GM12878 (cell line): ENCODE measurements around the gene CDR2. TPM values are rescaled to one million over a fixed set of nuclear protein-coding genes. Genes with fewer than 3 reads are reported as not detected.

Experiments used
- ATAC-seq: fragments of 200-7000 bp; cut with Tn5 transposase; 3 replicates; pipeline ENCODE4 v1.9.1; 2020; ENCODE audit warnings: mild to moderate bottlenecking, moderate library complexity
- Bru-seq: library from RNA; stranded (reverse); fragments of 400-500 nt; gene quantifications from one replicate; lab custom pipeline; 2021; lab: Mats Ljungman, UMichigan
- BruChase-seq, 2 experiments: library from RNA; stranded (reverse); fragments of 400-500 nt; gene quantifications; one replicate each; lab custom pipeline; 2021; lab: Mats Ljungman, UMichigan
- BruUV-seq: library from RNA; stranded (reverse); fragments of 400-500 nt; replicated peaks from 2 replicates; lab custom pipeline; 2021; lab: Mats Ljungman, UMichigan
- CTCF ChIA-PET: fragments of 300-600 bp; sonication (Branson Sonifier 250); formaldehyde crosslinking; extraction: SDS; loops from one replicate; lab custom pipeline; 2021; ENCODE audit warnings: inconsistent platforms; lab: Yijun Ruan, JAX
- POLR2A ChIA-PET: fragments of 350-600 bp; formaldehyde crosslinking; extraction: SDS; loops from one replicate; lab custom pipeline; 2021; ENCODE audit warnings: inconsistent platforms; lab: Charles Lee
- RAD21 ChIA-PET: fragments of 300-600 bp; sonication (Branson Sonifier 250); formaldehyde crosslinking; loops from one replicate; lab custom pipeline; 2023; ENCODE audit warnings: antibody characterized with exemption; ENCODE audit not compliant: unreplicated experiment; lab: Charles Lee
- SMC1A ChIA-PET: fragments of 300-600 bp; sonication (Branson Sonifier 250); formaldehyde crosslinking; loops from one replicate; lab custom pipeline; 2023; ENCODE audit not compliant: unreplicated experiment, uncharacterized antibody; lab: Charles Lee
- DNase-seq: peaks from one replicate; pipeline ENCODE4 v3.0.0-alpha.2; 2011; ENCODE audit warnings: low read depth, low spot score
- FAIRE-seq: peaks from 3 replicates; lab custom pipeline; 2011; peaks lifted over from hg19 to GRCh38; lab: Jason Lieb, UNC
- H2AFZ ChIP-seq: 2 replicates; pipeline ENCODE4 v1.6.0; 2011; ENCODE audit warnings: low read depth, low read length, control low read depth; ENCODE audit not compliant: control insufficient read depth
- H3K27ac ChIP-seq: 2 replicates; pipeline ENCODE4 v1.5.1; 2011; ENCODE audit warnings: control low read depth; ENCODE audit not compliant: control insufficient read depth, insufficient read depth
- H3K27me3 ChIP-seq, 2 experiments: replicated peaks in 1 of 2; 2 replicates each; pipeline versions ENCODE4 v1.6.0 to v1.6.1; 2011; ENCODE audit warnings: low read length in 1 of 2; ENCODE audit not compliant: control insufficient read depth in 2 of 2, insufficient read depth in 2 of 2
- H3K36me3 ChIP-seq, 2 experiments: 2 replicates each; pipeline ENCODE4 v1.5.1; 2011; ENCODE audit warnings: low read length in 1 of 2; ENCODE audit not compliant: control insufficient read depth in 2 of 2, insufficient read depth in 2 of 2
- H3K4me1 ChIP-seq: 2 replicates; pipeline ENCODE4 v1.6.1; 2011; ENCODE audit warnings: mild to moderate bottlenecking, low read length, moderate library complexity, mixed read lengths; ENCODE audit not compliant: control insufficient read depth, insufficient read depth
- H3K4me2 ChIP-seq: 2 replicates; pipeline ENCODE4 v1.6.0; 2011; ENCODE audit warnings: control low read depth; ENCODE audit not compliant: control insufficient read depth, insufficient read depth
- H3K4me3 ChIP-seq: fragments of 200-600 bp; sonication (generic); 2 replicates; pipeline ENCODE4 v1.5.1; 2016
- H3K79me2 ChIP-seq: 2 replicates; pipeline ENCODE4 v1.6.0; 2011; ENCODE audit warnings: low read length; ENCODE audit not compliant: control insufficient read depth, insufficient read depth
- H3K9ac ChIP-seq: 2 replicates; pipeline ENCODE4 v1.8.0; 2011; ENCODE audit warnings: low read length, control low read depth, mixed read lengths; ENCODE audit not compliant: control insufficient read depth, insufficient read depth
- H3K9me3 ChIP-seq: replicated peaks from 3 replicates; pipeline ENCODE4 v1.5.1; 2011; ENCODE audit warnings: mild to moderate bottlenecking, low read length; ENCODE audit not compliant: control insufficient read depth, insufficient read depth
- H4K20me1 ChIP-seq: 2 replicates; pipeline ENCODE4 v1.6.0; 2011; ENCODE audit not compliant: control insufficient read depth, insufficient read depth
- MYB ChIP-seq: fragments of 150-350 bp; IDR thresholded peaks from 2 replicates; pipeline ENCODE4 v1.6.1; 2014; ENCODE audit warnings: mild to moderate bottlenecking, low read depth, low read length, borderline replicate concordance
- NR2F1 ChIP-seq: fragments of 450-650 bp; conservative IDR thresholded peaks from 2 replicates; pipeline ENCODE4 v1.6.1; 2017; ENCODE audit warnings: mild to moderate bottlenecking
- POLR2AphosphoS2 ChIP-seq: IDR thresholded peaks from 2 replicates; pipeline ENCODE4 v1.6.1; 2011; ENCODE audit warnings: low read depth, mild to moderate bottlenecking, low read length, improper control_type of control experiment, moderate library complexity
- POLR2AphosphoS5 ChIP-seq: IDR thresholded peaks from 2 replicates; pipeline ENCODE4 v1.6.1; 2011; ENCODE audit warnings: mild to moderate bottlenecking, low read length, inconsistent platforms
- RFX5 ChIP-seq: IDR thresholded peaks from 2 replicates; pipeline ENCODE4 v1.6.1; 2011; ENCODE audit warnings: low read depth, low read length, improper control_type of control experiment
- RUNX3 ChIP-seq: IDR thresholded peaks from 2 replicates; pipeline ENCODE4 v1.6.1; 2012; ENCODE audit warnings: low read length, inconsistent platforms
- SMARCA5 ChIP-seq: fragments of 450-650 bp; IDR thresholded peaks from 2 replicates; pipeline ENCODE4 v1.6.1; 2017; ENCODE audit warnings: mild to moderate bottlenecking
- SP1 ChIP-seq: IDR thresholded peaks from one replicate; pipeline ENCODE4 v1.6.1; 2011; ENCODE audit warnings: low read depth, low read length
- ZNF24 ChIP-seq: fragments of 450-650 bp; IDR thresholded peaks from 2 replicates; pipeline ENCODE4 v1.6.1; 2017; ENCODE audit warnings: antibody characterized with exemption, mild to moderate bottlenecking
- WGBS: methylation state at CpG from one replicate; pipeline ENCODE4 v1.1.6; 2016; ENCODE audit warnings: low lambda C conversion rate; ENCODE audit not compliant: insufficient replicate concordance, insufficient coverage; ENCODE audit errors: missing lambda C conversion rate; 5-methylcytosine and 5-hydroxymethylcytosine counted together
- in situ Hi-C: fragments of 300-500 bp; cut with MboI; formaldehyde crosslinking; loops from 9 replicates; pipeline ENCODE4 v1.14.3; 2018; ENCODE audit warnings: mixed read lengths
- intact Hi-C: fragments of 100-400 bp; cut with micrococcal nuclease; formaldehyde crosslinking; loops from one replicate; pipeline ENCODE4 v1.14.2; 2022; ENCODE audit not compliant: unreplicated experiment
- long read RNA-seq, 2 experiments: library from polyadenylated mRNA; unstranded; transcript quantifications; one replicate each; pipeline ENCODE4 v2.0.0, GENCODE V29; 2019 to 2020
- polyA minus RNA-seq, 3 experiments: library from RNA; depleted of rRNA, polyadenylated mRNA; stranded (reverse); fragments of >200 nt; gene quantifications; 2 replicates each; pipeline ENCODE4 v1.2.3, GENCODE V29; 2011
- polyA plus RNA-seq, 11 experiments: library from polyadenylated mRNA; depleted of rRNA in 4 of 11; unstranded in 6 of 11; stranded (reverse) in 5 of 11; fragments of >200 nt; fragmentation: Nextera tagmentation in 4 of 11; fragmentation: Illumina TruSeq in 1 of 11; extraction: Ambion mirVana in 4 of 11; extraction: Trizol in 1 of 11; gene quantifications; 1 replicate in 1 of 11; 2 replicates in 10 of 11; pipeline versions ENCODE4 v1.2.1 to v1.2.3, GENCODE V29; 2011 to 2016; ENCODE audit warnings: inconsistent platforms in 2 of 11, missing spikeins in 2 of 11, low read depth in 1 of 11
- total RNA-seq, 4 experiments: library from RNA; depleted of rRNA in 3 of 4; stranded (reverse); fragments of >200 nt in 3 of 4; fragmentation: Illumina TruSeq in 1 of 4; extraction: Trizol in 1 of 4; gene quantifications; 2 replicates each; pipeline versions ENCODE4 v1.2.1 to v1.2.3, GENCODE V29; 2013 to 2021
- TF ChIP-seq, protein P1 (sequence below): IDR thresholded peaks from 2 replicates; pipeline ENCODE4 v1.6.1; 2012; ENCODE audit warnings: low read length, inconsistent platforms
- TF ChIP-seq, protein P2 (sequence below): fragments of 450-650 bp; IDR thresholded peaks from 2 replicates; pipeline ENCODE4 v1.6.1; 2017; ENCODE audit warnings: borderline replicate concordance
- TF ChIP-seq, protein P3 (sequence below): IDR thresholded peaks from 2 replicates; pipeline ENCODE4 v1.6.1; 2012; ENCODE audit warnings: mild to moderate bottlenecking, low read depth, low read length

CDR2 gene
- total RNA-seq (2013; cell fraction: nucleolus; rRNA removed) = 16.9 and 22.4 TPM in 2 replicates
- total RNA-seq (2014; rRNA removed) (16.0 and 21.9 TPM in 2 replicates), total RNA-seq (2014; rRNA removed; fragmentation: Illumina TruSeq; extraction: Trizol) (18.0 and 19.7 TPM in 2 replicates), total RNA-seq (2021) (20.7 and 25.6 TPM in 2 replicates), polyA plus RNA-seq (2011; rRNA removed) (23.7 and 26.5 TPM in 2 replicates), polyA plus RNA-seq (2014; fragmentation: Illumina TruSeq; extraction: Trizol) (24.3 and 24.5 TPM in 2 replicates), polyA plus RNA-seq (2014; fragmentation: Nextera tagmentation; extraction: Ambion mirVana) (1 to 10 TPM; 4.8 to 5.5 TPM), polyA plus RNA-seq (2014; rRNA removed) (19.8 and 20.5 TPM in 2 replicates), polyA plus RNA-seq (2016; fragmentation: Nextera tagmentation; extraction: Ambion mirVana) (10 to 100 TPM in 1 of 2 experiments, 1 to 10 TPM in 1; 6.7 to 14.1 TPM), polyA minus RNA-seq (2011; rRNA and poly(A)+ RNA removed) (21.7 and 24.5 TPM in 2 replicates), Bru-seq, nascent RNA (percentile 92 among the genes with signal in this experiment), BruChase-seq, experiment 1, labeled RNA remaining after a 6-hour chase (percentile 88 among the genes with signal in this experiment), BruChase-seq, experiment 2, labeled RNA remaining after a 2-hour chase (percentile 89 among the genes with signal in this experiment)
- 12.1 TPM for polyA plus RNA-seq (2011; ENCODE audit: low read depth)
- 15.6 and 17.3 TPM in 2 replicates for polyA plus RNA-seq (2011; cell fraction: cytosol; rRNA removed)
- polyA plus RNA-seq (2011; cell fraction: nucleus; rRNA removed) = 12.5 and 12.9 TPM in 2 replicates
- polyA plus RNA-seq (2012) = 13.1 and 14.8 TPM in 2 replicates
- polyA minus RNA-seq (2011; cell fraction: cytosol; rRNA and poly(A)+ RNA removed) = 9.4 and 9.6 TPM in 2 replicates
- polyA minus RNA-seq (2011; cell fraction: nucleus; rRNA and poly(A)+ RNA removed) = 8.5 and 10.2 TPM in 2 replicates
- long read RNA-seq, experiment 1, partial matches to known transcripts = 1 of 4 reads
- long read RNA-seq, experiment 1, other reads (novel, unspliced or antisense) = 3 of 4 reads
- long read RNA-seq, experiment 2, partial matches to known transcripts = 4 of 25 reads
- long read RNA-seq, experiment 2, other reads (novel, unspliced or antisense) = 20 of 25 reads

GRCh38 chr16:22374311-22375116, at the start of gene CDR2:
TSS of gene CDR2 (minus strand) at chr16:22374619. CDS start at chr16:22374309, 310 bp downstream.
- ChIA-PET CTCF (interaction anchor here (0.6 to 3.1 kb wide), 2 partner anchors 19 to 21 kb away, joined by 3 to 8 read pairs; no protein-coding TSS in a partner anchor), POLR2A (interaction anchor here (1.3 to 12.9 kb wide), 3 partner anchors 8 to 29 kb away, joined by 3 to 185 read pairs (median 3); no protein-coding TSS in a partner anchor), SMC1A (interaction anchor here (0.6 to 12.5 kb wide), 6 partner anchors 10 to 53 kb away, joined by 3 to 205 read pairs (median 3); no protein-coding TSS in a partner anchor), RAD21 (interaction anchor here (1.3 to 3.3 kb wide), 2 partner anchors 17 to 21 kb away, joined by 3 to 21 read pairs; no protein-coding TSS in a partner anchor)
- Histone ChIP-seq H3K36me3 (0 out of 4 replicates have a peak, but pooled peaks cover 0 to 5% of the 10 kb centered on the region in 2 experiments), H3K4me1 (peaks cover 13% of the 10 kb centered on the region; the same call in 1 of the 2 replicates), H3K27ac (peak within 1 kb of the TSS; percentile 77), H3K9ac (peak within 1 kb of the TSS; percentile 89), H3K79me2 (peaks cover 45% of the 10 kb centered on the region), H3K27me3 (no peaks in the 10 kb centered on the region), H3K4me3 (peak within 1 kb of the TSS; percentile 89), H3K4me2 (peak within 1 kb of the TSS; percentile 94), H2AFZ (peak within 1 kb of the TSS; percentile 72), H4K20me1 (no peaks in the 10 kb centered on the region), H3K9me3 (no peaks in the 10 kb centered on the region)
- 1% methylated on average over 85 of the region's 96 CpGs for WGBS
- peak; percentile 99 for FAIRE-seq
- in situ Hi-C loops (no loop called here), intact Hi-C loops (loop anchor here (5.0 kb wide), 2 partner anchors 52 to 182 kb away; no protein-coding TSS in a partner anchor)
- BruUV-seq = no TSS peak
- ATAC-seq = peak; percentile 97
- peak; percentile 81 for DNase-seq
- peak; percentile 77 for TF ChIP-seq POLR2AphosphoS5
- TF ChIP-seq, protein P1, sequence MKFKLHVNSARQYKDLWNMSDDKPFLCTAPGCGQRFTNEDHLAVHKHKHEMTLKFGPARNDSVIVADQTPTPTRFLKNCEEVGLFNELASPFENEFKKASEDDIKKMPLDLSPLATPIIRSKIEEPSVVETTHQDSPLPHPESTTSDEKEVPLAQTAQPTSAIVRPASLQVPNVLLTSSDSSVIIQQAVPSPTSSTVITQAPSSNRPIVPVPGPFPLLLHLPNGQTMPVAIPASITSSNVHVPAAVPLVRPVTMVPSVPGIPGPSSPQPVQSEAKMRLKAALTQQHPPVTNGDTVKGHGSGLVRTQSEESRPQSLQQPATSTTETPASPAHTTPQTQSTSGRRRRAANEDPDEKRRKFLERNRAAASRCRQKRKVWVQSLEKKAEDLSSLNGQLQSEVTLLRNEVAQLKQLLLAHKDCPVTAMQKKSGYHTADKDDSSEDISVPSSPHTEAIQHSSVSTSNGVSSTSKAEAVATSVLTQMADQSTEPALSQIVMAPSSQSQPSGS = no peak
- no peak for TF ChIP-seq SMARCA5
- TF ChIP-seq RUNX3 = 0 out of 2 replicates have a peak, but pooled peaks have one; percentile 10
- TF ChIP-seq ZNF24 = no peak
- TF ChIP-seq SP1 = peak; percentile 98
- peak; percentile 58; the same call in 1 of the 2 replicates for TF ChIP-seq RFX5
- TF ChIP-seq, protein P2, sequence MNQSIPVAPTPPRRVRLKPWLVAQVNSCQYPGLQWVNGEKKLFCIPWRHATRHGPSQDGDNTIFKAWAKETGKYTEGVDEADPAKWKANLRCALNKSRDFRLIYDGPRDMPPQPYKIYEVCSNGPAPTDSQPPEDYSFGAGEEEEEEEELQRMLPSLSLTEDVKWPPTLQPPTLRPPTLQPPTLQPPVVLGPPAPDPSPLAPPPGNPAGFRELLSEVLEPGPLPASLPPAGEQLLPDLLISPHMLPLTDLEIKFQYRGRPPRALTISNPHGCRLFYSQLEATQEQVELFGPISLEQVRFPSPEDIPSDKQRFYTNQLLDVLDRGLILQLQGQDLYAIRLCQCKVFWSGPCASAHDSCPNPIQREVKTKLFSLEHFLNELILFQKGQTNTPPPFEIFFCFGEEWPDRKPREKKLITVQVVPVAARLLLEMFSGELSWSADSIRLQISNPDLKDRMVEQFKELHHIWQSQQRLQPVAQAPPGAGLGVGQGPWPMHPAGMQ = no peak
- TF ChIP-seq, protein P3, sequence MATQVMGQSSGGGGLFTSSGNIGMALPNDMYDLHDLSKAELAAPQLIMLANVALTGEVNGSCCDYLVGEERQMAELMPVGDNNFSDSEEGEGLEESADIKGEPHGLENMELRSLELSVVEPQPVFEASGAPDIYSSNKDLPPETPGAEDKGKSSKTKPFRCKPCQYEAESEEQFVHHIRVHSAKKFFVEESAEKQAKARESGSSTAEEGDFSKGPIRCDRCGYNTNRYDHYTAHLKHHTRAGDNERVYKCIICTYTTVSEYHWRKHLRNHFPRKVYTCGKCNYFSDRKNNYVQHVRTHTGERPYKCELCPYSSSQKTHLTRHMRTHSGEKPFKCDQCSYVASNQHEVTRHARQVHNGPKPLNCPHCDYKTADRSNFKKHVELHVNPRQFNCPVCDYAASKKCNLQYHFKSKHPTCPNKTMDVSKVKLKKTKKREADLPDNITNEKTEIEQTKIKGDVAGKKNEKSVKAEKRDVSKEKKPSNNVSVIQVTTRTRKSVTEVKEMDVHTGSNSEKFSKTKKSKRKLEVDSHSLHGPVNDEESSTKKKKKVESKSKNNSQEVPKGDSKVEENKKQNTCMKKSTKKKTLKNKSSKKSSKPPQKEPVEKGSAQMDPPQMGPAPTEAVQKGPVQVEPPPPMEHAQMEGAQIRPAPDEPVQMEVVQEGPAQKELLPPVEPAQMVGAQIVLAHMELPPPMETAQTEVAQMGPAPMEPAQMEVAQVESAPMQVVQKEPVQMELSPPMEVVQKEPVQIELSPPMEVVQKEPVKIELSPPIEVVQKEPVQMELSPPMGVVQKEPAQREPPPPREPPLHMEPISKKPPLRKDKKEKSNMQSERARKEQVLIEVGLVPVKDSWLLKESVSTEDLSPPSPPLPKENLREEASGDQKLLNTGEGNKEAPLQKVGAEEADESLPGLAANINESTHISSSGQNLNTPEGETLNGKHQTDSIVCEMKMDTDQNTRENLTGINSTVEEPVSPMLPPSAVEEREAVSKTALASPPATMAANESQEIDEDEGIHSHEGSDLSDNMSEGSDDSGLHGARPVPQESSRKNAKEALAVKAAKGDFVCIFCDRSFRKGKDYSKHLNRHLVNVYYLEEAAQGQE = no peak
- peak; percentile 59 for TF ChIP-seq NR2F1
- no peak for TF ChIP-seq MYB
- TF ChIP-seq POLR2AphosphoS2 = peak; percentile 85; the same call in 1 of the 2 replicates
